A673 (cell line): ENCODE data around the gene PIAS4. TPM values are rescaled to one million over a fixed set of nuclear protein-coding genes. Genes with fewer than 3 reads are reported as not detected.
A peak's percentile ranks its signal among the peaks of the same experiment; 100 is the strongest.

ENCODE experiments used
- BruUV-seq: library from RNA; stranded (reverse); fragments of 400-500 nt; replicated peaks from 2 replicates; lab custom pipeline; 2021; lab: Mats Ljungman, UMichigan
- CTCF ChIA-PET: fragments of 300-600 bp; sonication (Branson Sonifier 250); formaldehyde crosslinking; loops from one replicate; lab custom pipeline; 2022; ENCODE audit warnings: antibody characterized with exemption; lab: Charles Lee
- POLR2A ChIA-PET: fragments of 300-600 bp; sonication (Branson Sonifier 250); formaldehyde crosslinking; loops from one replicate; lab custom pipeline; 2022; ENCODE audit warnings: antibody characterized with exemption; ENCODE audit not compliant: low non-redundant PET; lab: Charles Lee
- DNase-seq: peaks from one replicate; pipeline ENCODE4 v3.0.0-alpha.2; 2015; ENCODE audit warnings: low spot score
- H3K27ac ChIP-seq: fragments of 200-600 bp; sonication (generic); 2 replicates; pipeline ENCODE4 v1.5.1; 2016; ENCODE audit warnings: mixed run types, low read depth, mild to moderate bottlenecking, mixed read lengths, antibody characterized with exemption, low read length; ENCODE audit not compliant: poor library complexity, severe bottlenecking
- H3K27me3 ChIP-seq: fragments of 200-600 bp; sonication (generic); replicated peaks from 2 replicates; pipeline ENCODE4 v1.6.1; 2017; ENCODE audit warnings: mixed run types, low read depth, mild to moderate bottlenecking, mixed read lengths, antibody characterized with exemption, low read length; ENCODE audit not compliant: insufficient read depth, poor library complexity
- H3K36me3 ChIP-seq: fragments of 200-600 bp; sonication (generic); 2 replicates; pipeline ENCODE4 v1.6.1; 2016; ENCODE audit warnings: mixed run types, mild to moderate bottlenecking, mixed read lengths, antibody characterized with exemption, low read length; ENCODE audit not compliant: insufficient read depth, poor library complexity, severe bottlenecking
- H3K4me1 ChIP-seq: fragments of 200-600 bp; sonication (generic); 2 replicates; pipeline ENCODE4 v1.6.1; 2017; ENCODE audit warnings: mixed run types, mild to moderate bottlenecking, mixed read lengths, antibody characterized with exemption, low read length; ENCODE audit not compliant: insufficient read depth, poor library complexity, severe bottlenecking
- H3K4me3 ChIP-seq: fragments of 200-600 bp; sonication (generic); 2 replicates; pipeline ENCODE4 v1.5.1; 2016; ENCODE audit warnings: low read depth, mixed run types, mild to moderate bottlenecking, mixed read lengths, low read length; ENCODE audit not compliant: poor library complexity, severe bottlenecking
- H3K9me3 ChIP-seq: fragments of 200-600 bp; sonication (generic); 2 replicates; pipeline ENCODE4 v1.6.1; 2016; ENCODE audit warnings: mixed run types, low read depth, mild to moderate bottlenecking, mixed read lengths, antibody characterized with exemption, low read length; ENCODE audit not compliant: poor library complexity, severe bottlenecking
- CTCF ChIP-seq: fragments of 300-800, 200-600 bp; sonication (generic); conservative IDR thresholded peaks from 2 replicates; pipeline ENCODE4 v1.5.1; 2017; ENCODE audit warnings: low read depth, mild to moderate bottlenecking, antibody characterized with exemption, low read length, moderate library complexity, mixed read lengths
- EZH2 ChIP-seq: fragments of 200-600 bp; sonication (generic); IDR thresholded peaks from 2 replicates; pipeline ENCODE4 v1.6.1; 2017; ENCODE audit warnings: borderline replicate concordance, low read depth, mild to moderate bottlenecking, mixed read lengths, antibody characterized with exemption, low read length; ENCODE audit not compliant: poor library complexity, severe bottlenecking
- intact Hi-C: fragments of 100-400 bp; cut with micrococcal nuclease; formaldehyde crosslinking; loops from one replicate; pipeline ENCODE4 v1.10.0; 2022; ENCODE audit not compliant: unreplicated experiment
- total RNA-seq: library from RNA; stranded (reverse); gene quantifications from 2 replicates; pipeline ENCODE4 v1.2.3, GENCODE V29; 2021

The PIAS4 gene
- total RNA-seq, 1 experiment from 2014 or later: 59.1 TPM

- no peaks in the 10 kb centered on the region for H3K9me3 ChIP-seq
- DNase-seq: no peak
- CTCF ChIA-PET: no interaction called here
- H3K27ac ChIP-seq: no peak overlapping the region
- BruUV-seq: no TSS peak
- intact Hi-C loops: no loop called here
- no peaks in the 10 kb centered on the region for H3K27me3 ChIP-seq
- peaks cover 4% of the 10 kb centered on the region for H3K4me1 ChIP-seq
- POLR2A ChIA-PET: no interaction called here
- H3K36me3 ChIP-seq: no peaks in the 10 kb centered on the region
- peak overlapping the region; percentile 86 for H3K4me3 ChIP-seq
- TF ChIP-seq CTCF (no peak), EZH2 (no peak)
Measured at GRCh38 chr19:4068047-4068966, 60.8 kb downstream of the PIAS4 start.

GRCh38 chr19:4069331-4069959 is 61.9 kb downstream of the PIAS4 start:
- H3K4me3 ChIP-seq: no peak overlapping the region
- no peak for TF ChIP-seq CTCF
- no peak for TF ChIP-seq EZH2
- H3K27ac ChIP-seq: no peak overlapping the region
- CTCF ChIA-PET: no interaction called here
- no TSS peak for BruUV-seq
- DNase-seq: no peak
- POLR2A ChIA-PET: no interaction called here
- H3K36me3 ChIP-seq: no peaks in the 10 kb centered on the region
- no peaks in the 10 kb centered on the region for H3K9me3 ChIP-seq
- H3K27me3 ChIP-seq: no peaks in the 10 kb centered on the region
- peaks cover 4% of the 10 kb centered on the region for H3K4me1 ChIP-seq
- intact Hi-C loops: no loop called here

GRCh38 chr19:4071610-4072009 is 64.1 kb downstream of the PIAS4 start:
- DNase-seq: no peak
- Histone ChIP-seq H3K36me3 (no peaks in the 10 kb centered on the region), H3K4me3 (no peak overlapping the region), H3K27me3 (no peaks in the 10 kb centered on the region), H3K27ac (no peak overlapping the region), H3K9me3 (no peaks in the 10 kb centered on the region), H3K4me1 (peaks cover 4% of the 10 kb centered on the region)
- TF ChIP-seq CTCF (no peak), EZH2 (no peak)
- no TSS peak for BruUV-seq
- CTCF ChIA-PET: no interaction called here
- POLR2A ChIA-PET: no interaction called here
- intact Hi-C loops: no loop called here
